ENCODE measurements around the gene TNP1.

GRCh38 chr2:216862628-216863398 lies 2.9 kb upstream of the TNP1 start:
- TF ChIP-seq POLR2AphosphoS5 (IDR thresholded peaks at IDR 0.05; ENCODE audit: low read depth, low read length), result no peak
- no peak for TF ChIP-seq POLR2A (IDR thresholded peaks at IDR 0.05; ENCODE audit: low read depth, low read length)
- no peak for TF ChIP-seq PAX5 (IDR thresholded peaks at IDR 0.05; ENCODE audit: insufficient read depth, low read length, severe bottlenecking)
